ENCODE data around the gene GADD45GIP1. TPM values are rescaled to one million over a fixed set of nuclear protein-coding genes. Genes with fewer than 3 reads are reported as not detected.
A peak's percentile ranks its signal among the peaks of the same experiment; 100 is the strongest.

Gene GADD45GIP1
- total RNA-seq (10 to 100 TPM in 3 of 6 donors, 1 to 10 TPM in 3; 6.0 to 10.7 (median 9.8) TPM), polyA plus RNA-seq (10 to 100 TPM; 25.3 to 37.4 TPM)

- Histone ChIP-seq H3K27ac (peak within 1 kb of the TSS; percentile 79 to 90 (median 84)), H3K27me3 (no peaks in the 10 kb centered on the region), H3K9me3 (no peaks in the 10 kb centered on the region), H3K4me3 (peak within 1 kb of the TSS; percentile 49 to 96 (median 88)), H3K36me3 (peaks cover 0 to 8% (median 3%) of the 10 kb centered on the region in 3 donors), H3K4me1 (peaks cover 0 to 8% (median 7%) of the 10 kb centered on the region in 3 donors)
- DNase-seq (peak; percentile 73 to 93 (median 80)), ATAC-seq (peak; percentile 95), FAIRE-seq (no peak)
- WGBS, 2 donors = 2 to 4% methylated on average over 80 to 84 of the region's 84 CpGs
- no peak for TF ChIP-seq CTCF (IDR thresholded peaks at IDR 0.05)
- intact Hi-C loops (cut with DNase I) = no loop called here
Observed at GRCh38 chr19:12956446-12957388, at the start of gene GADD45GIP1. GADD45GIP1 (minus strand) TSS chr19:12957223; CDS start chr19:12957212, 11 bp downstream.

GRCh38 chr19:13005861-13006370 is 48.9 kb upstream of the GADD45GIP1 start:
- DNase-seq (peak in 1 of 6 donors; percentile 32), FAIRE-seq (no peak), ATAC-seq (no peak)
- H3K27me3 ChIP-seq = no peaks in the 10 kb centered on the region
- H3K4me1 ChIP-seq = peaks cover 4 to 24% (median 20%) of the 10 kb centered on the region in 3 donors
- no peak for TF ChIP-seq CTCF (IDR thresholded peaks at IDR 0.05)
- H3K36me3 ChIP-seq = no peaks in the 10 kb centered on the region
- WGBS, 2 donors = 33 to 37% methylated on average over 12 of the region's 12 CpGs
- intact Hi-C loops (cut with DNase I) = no loop called here
- H3K9me3 ChIP-seq = no peaks in the 10 kb centered on the region
- no peak overlapping the region for H3K27ac ChIP-seq
- no peak overlapping the region for H3K4me3 ChIP-seq

- ATAC-seq = no peak
- no peak for TF ChIP-seq CTCF (IDR thresholded peaks at IDR 0.05)
Observed at GRCh38 chr19:13005253-13005652, 48.2 kb upstream of the GADD45GIP1 start.

GRCh38 chr19:13004273-13004672 is 47.2 kb upstream of the GADD45GIP1 start:
- no peak overlapping the region for H3K27ac ChIP-seq
- peaks cover 4 to 24% (median 20%) of the 10 kb centered on the region in 3 donors for H3K4me1 ChIP-seq
- FAIRE-seq (no peak), DNase-seq (no peak), ATAC-seq (no peak)
- WGBS, 2 donors = 51 to 71% methylated on average over 7 of the region's 7 CpGs
- intact Hi-C loops (cut with DNase I) = no loop called here
- H3K9me3 ChIP-seq = no peaks in the 10 kb centered on the region
- H3K27me3 ChIP-seq = no peaks in the 10 kb centered on the region
- TF ChIP-seq CTCF (IDR thresholded peaks at IDR 0.05) = no peak
- H3K36me3 ChIP-seq = no peaks in the 10 kb centered on the region
- no peak overlapping the region for H3K4me3 ChIP-seq

More at GRCh38 chr19:13005253-13005652, 48.2 kb upstream of the GADD45GIP1 start:
- DNase-seq (no peak), FAIRE-seq (no peak)
- no peak overlapping the region for H3K4me3 ChIP-seq
- no peaks in the 10 kb centered on the region for H3K27me3 ChIP-seq
- H3K4me1 ChIP-seq = peaks cover 4 to 24% (median 20%) of the 10 kb centered on the region in 3 donors
- WGBS, 2 donors = 89 to 90% methylated on average over 4 of the region's 4 CpGs
- no peak overlapping the region for H3K27ac ChIP-seq
- intact Hi-C loops (cut with DNase I) = no loop called here
- H3K36me3 ChIP-seq = no peaks in the 10 kb centered on the region
- no peaks in the 10 kb centered on the region for H3K9me3 ChIP-seq

All from pancreas (tissue), 10 donors.